Measurements from ENCODE around the gene PPIB. TPM values are rescaled to one million over a fixed set of nuclear protein-coding genes. Genes with fewer than 3 reads are reported as not detected.

The PPIB gene
- total and polyA plus RNA-seq, 2 donors (not counting 1 experiment from before 2014, with no cell fraction given), result 108 to 176 TPM

DNA sequence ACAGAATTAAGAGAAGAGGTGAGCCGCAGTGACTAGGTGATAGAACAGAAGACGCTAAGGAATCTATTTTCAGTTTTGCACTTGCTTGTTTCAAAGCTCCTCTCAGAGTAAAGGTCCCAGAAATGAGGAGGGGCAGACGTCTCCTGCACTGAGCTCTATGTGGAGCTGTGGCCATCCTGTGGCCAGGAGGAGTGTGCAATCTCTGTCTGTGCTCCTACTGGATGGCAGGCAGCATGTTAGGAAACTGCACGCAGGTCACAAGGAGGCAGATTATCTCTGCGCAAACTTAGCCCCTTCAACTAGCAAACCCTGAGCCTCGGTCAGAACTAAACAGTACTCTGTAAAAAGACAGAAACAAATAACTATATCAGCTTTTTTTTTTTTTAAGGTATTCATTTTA lies 31.1 kb upstream of the PPIB start:
- intact Hi-C loops (cut with micrococcal nuclease), result no loop called here
- no peaks in the 10 kb centered on the region for H3K27me3 Mint-ChIP-seq
- no peaks in the 10 kb centered on the region for H3K9me3 Mint-ChIP-seq (ENCODE audit: insufficient read depth)
- H3K4me3 Mint-ChIP-seq, result no peak overlapping the region
- no peaks in the 10 kb centered on the region for H3K9me3 ChIP-seq (ENCODE audit: control extremely low read depth in 1 of 3, control insufficient read depth in 2 of 3, insufficient read depth in 1 of 3, low read length in 2 of 3)
- H2AFZ ChIP-seq (ENCODE audit: insufficient read depth, low read depth, low read length, poor library complexity, severe bottlenecking), result no peak overlapping the region
- POLR2A ChIA-PET, result no interaction called here
- CTCF ChIA-PET, result interaction anchor here (0.7 kb wide), 1 partner anchor 81 kb away, joined by 3 read pairs; no protein-coding TSS in a partner anchor
- H3K27ac Mint-ChIP-seq, result no peak overlapping the region
- 100% methylated on average over 3 of the region's 6 CpGs for WGBS (ENCODE audit: insufficient coverage)
- no peak for ATAC-seq (ENCODE audit: low read depth)
- TF ChIP-seq, protein P1, sequence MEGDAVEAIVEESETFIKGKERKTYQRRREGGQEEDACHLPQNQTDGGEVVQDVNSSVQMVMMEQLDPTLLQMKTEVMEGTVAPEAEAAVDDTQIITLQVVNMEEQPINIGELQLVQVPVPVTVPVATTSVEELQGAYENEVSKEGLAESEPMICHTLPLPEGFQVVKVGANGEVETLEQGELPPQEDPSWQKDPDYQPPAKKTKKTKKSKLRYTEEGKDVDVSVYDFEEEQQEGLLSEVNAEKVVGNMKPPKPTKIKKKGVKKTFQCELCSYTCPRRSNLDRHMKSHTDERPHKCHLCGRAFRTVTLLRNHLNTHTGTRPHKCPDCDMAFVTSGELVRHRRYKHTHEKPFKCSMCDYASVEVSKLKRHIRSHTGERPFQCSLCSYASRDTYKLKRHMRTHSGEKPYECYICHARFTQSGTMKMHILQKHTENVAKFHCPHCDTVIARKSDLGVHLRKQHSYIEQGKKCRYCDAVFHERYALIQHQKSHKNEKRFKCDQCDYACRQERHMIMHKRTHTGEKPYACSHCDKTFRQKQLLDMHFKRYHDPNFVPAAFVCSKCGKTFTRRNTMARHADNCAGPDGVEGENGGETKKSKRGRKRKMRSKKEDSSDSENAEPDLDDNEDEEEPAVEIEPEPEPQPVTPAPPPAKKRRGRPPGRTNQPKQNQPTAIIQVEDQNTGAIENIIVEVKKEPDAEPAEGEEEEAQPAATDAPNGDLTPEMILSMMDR (IDR thresholded peaks at IDR 0.05), result no peak
- no peak for TF ChIP-seq EZH2 (IDR thresholded peaks at IDR 0.05; ENCODE audit: borderline replicate concordance, insufficient read depth, low read depth, low read length, poor library complexity, severe bottlenecking)
- no peaks in the 10 kb centered on the region for H3K27me3 ChIP-seq (replicated peaks in 1 of 4; ENCODE audit: control extremely low read depth in 1 of 4, control insufficient read depth in 3 of 4, insufficient read depth in 4 of 4, low read length in 3 of 4)
- no peaks in the 10 kb centered on the region for H3K4me1 ChIP-seq (ENCODE audit: control insufficient read depth in 2 of 2, insufficient read depth in 2 of 2, low read length in 2 of 2)
- no peak overlapping the region for H3K9ac ChIP-seq (ENCODE audit: low read length)
- no peak overlapping the region for H3K4me2 ChIP-seq (replicated peaks; ENCODE audit: low read depth, low read length, poor library complexity, severe bottlenecking)
- no peak overlapping the region for H3K27ac ChIP-seq (ENCODE audit: low read length in 2 of 2)
- H3K4me1 Mint-ChIP-seq, result no peaks in the 10 kb centered on the region
- H4K20me1 ChIP-seq (ENCODE audit: control insufficient read depth, insufficient read depth, low read length, poor library complexity, severe bottlenecking), result no peaks in the 10 kb centered on the region
- DNase-seq, result no peak
- no peak overlapping the region for H3K4me3 ChIP-seq (ENCODE audit: control extremely low read depth in 1 of 5, extremely low read depth in 1 of 5, insufficient read depth in 1 of 5, low read depth in 2 of 5, low read length in 4 of 5)
- H3K79me2 ChIP-seq (ENCODE audit: control insufficient read depth, insufficient read depth, low read length), result no peaks in the 10 kb centered on the region
- H3K36me3 ChIP-seq (replicated peaks in 1 of 2; ENCODE audit: control extremely low read depth in 1 of 2, control insufficient read depth in 1 of 2, extremely low read depth in 1 of 2, insufficient read depth in 2 of 2, low read length in 1 of 2), result peaks cover 2 to 14% of the 10 kb centered on the region in 2 experiments

DNA sequence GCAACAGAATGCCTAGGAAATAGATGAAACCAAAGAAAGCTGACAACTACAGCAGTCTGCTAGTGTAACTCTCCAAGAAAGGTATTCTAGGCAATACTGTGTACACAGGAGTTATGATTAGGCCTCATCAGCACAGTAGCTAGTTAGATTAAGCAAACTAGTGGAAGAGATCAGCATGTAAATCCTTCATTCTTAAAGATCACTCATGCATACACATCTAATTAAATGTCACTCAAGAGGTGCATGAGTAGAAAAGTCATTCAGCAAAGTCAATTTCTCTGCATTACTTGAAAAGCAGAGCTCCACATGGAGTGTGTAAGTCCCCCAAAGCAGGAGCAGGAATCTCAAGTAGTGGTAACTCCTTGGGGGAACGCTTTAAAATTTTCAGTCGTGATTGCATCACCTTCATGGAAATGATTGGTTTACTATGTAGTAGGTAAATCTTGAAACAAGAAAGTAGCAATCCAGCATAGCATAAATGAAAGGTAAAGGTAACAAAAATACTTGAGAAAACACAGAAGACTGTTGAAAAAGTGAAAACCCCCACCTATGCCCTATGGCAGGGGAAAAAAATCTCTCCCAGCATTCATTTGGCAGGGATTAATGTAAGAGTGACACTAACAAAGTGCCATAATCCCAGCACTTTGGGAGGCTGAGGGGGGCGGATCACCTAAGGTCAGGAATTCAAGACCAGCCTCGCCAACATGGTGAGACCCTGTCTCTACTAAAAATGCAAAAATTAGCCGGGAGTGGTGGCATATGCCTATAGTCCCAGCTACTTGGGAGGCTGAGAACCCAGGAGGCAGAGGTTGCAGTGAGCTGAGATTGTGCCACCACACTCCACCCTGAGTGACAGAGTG lies 29.4 kb upstream of the PPIB start:
- H3K4me3 Mint-ChIP-seq, result no peak overlapping the region

More for the DNA sequence above, 29.4 kb upstream of the PPIB start:
- no peak overlapping the region for H3K9ac ChIP-seq (ENCODE audit: low read length)
- peaks cover 2 to 27% of the 10 kb centered on the region in 2 experiments for H3K36me3 ChIP-seq (replicated peaks in 1 of 2; ENCODE audit: control extremely low read depth in 1 of 2, control insufficient read depth in 1 of 2, extremely low read depth in 1 of 2, insufficient read depth in 2 of 2, low read length in 1 of 2)
- ATAC-seq (ENCODE audit: low read depth) (no peak), DNase-seq (no peak)
- WGBS (ENCODE audit: insufficient coverage), result 88% methylated on average over 3 of the region's 5 CpGs
- no peak overlapping the region for H2AFZ ChIP-seq (ENCODE audit: insufficient read depth, low read depth, low read length, poor library complexity, severe bottlenecking)
- H3K4me1 ChIP-seq (ENCODE audit: control insufficient read depth in 2 of 2, insufficient read depth in 2 of 2, low read length in 2 of 2), result no peaks in the 10 kb centered on the region
- no peaks in the 10 kb centered on the region for H3K27me3 Mint-ChIP-seq
- H4K20me1 ChIP-seq (ENCODE audit: control insufficient read depth, insufficient read depth, low read length, poor library complexity, severe bottlenecking), result no peaks in the 10 kb centered on the region
- no peaks in the 10 kb centered on the region for H3K79me2 ChIP-seq (ENCODE audit: control insufficient read depth, insufficient read depth, low read length)
- TF ChIP-seq, protein P1 (IDR thresholded peaks at IDR 0.05), result no peak
- TF ChIP-seq EZH2 (IDR thresholded peaks at IDR 0.05; ENCODE audit: borderline replicate concordance, insufficient read depth, low read depth, low read length, poor library complexity, severe bottlenecking), result no peak
- H3K4me3 ChIP-seq (ENCODE audit: control extremely low read depth in 1 of 5, extremely low read depth in 1 of 5, insufficient read depth in 1 of 5, low read depth in 2 of 5, low read length in 4 of 5), result no peak overlapping the region
- no peak overlapping the region for H3K27ac ChIP-seq (ENCODE audit: low read length in 2 of 2)
- H3K4me1 Mint-ChIP-seq, result no peaks in the 10 kb centered on the region
- H3K9me3 Mint-ChIP-seq (ENCODE audit: insufficient read depth), result no peaks in the 10 kb centered on the region
- H3K9me3 ChIP-seq (ENCODE audit: control extremely low read depth in 1 of 3, control insufficient read depth in 2 of 3, insufficient read depth in 1 of 3, low read length in 2 of 3), result no peaks in the 10 kb centered on the region
- POLR2A ChIA-PET, result no interaction called here
- intact Hi-C loops (cut with micrococcal nuclease), result no loop called here
- no peak overlapping the region for H3K27ac Mint-ChIP-seq
- no peaks in the 10 kb centered on the region for H3K27me3 ChIP-seq (replicated peaks in 1 of 4; ENCODE audit: control extremely low read depth in 1 of 4, control insufficient read depth in 3 of 4, insufficient read depth in 4 of 4, low read length in 3 of 4)
- CTCF ChIA-PET, result interaction anchor here (1.7 kb wide), 1 partner anchor 15 kb away, joined by 4 read pairs; no protein-coding TSS in a partner anchor
- no peak overlapping the region for H3K4me2 ChIP-seq (replicated peaks; ENCODE audit: low read depth, low read length, poor library complexity, severe bottlenecking)

Data from B cell (primary cell).